ENCODE results near the gene ALKBH1.
"Not testable (repeated sequence)": the region's sequence is repeated elsewhere in the genome, so short reads cannot be mapped to it uniquely, and the experiment has no call there.

The ALKBH1 gene

GRCh38 chr14:77674931-77675330 lies 32.9 kb downstream of the ALKBH1 start:
- no peak overlapping the region for H3K9ac ChIP-seq (ENCODE audit: low read depth in 1 of 2, low read length in 2 of 2)
- H3K4me1 ChIP-seq (ENCODE audit: control insufficient read depth in 1 of 2, insufficient read depth in 2 of 2, low read length in 2 of 2): peaks cover 3 to 18% of the 10 kb centered on the region in 2 donors
- H3K9me3 ChIP-seq (ENCODE audit: control insufficient read depth in 1 of 2, low read length in 2 of 2): no peaks in the 10 kb centered on the region
- H3K27ac ChIP-seq (ENCODE audit: low read depth, low read length): no peak overlapping the region
- H3K4me3 ChIP-seq (ENCODE audit: low read depth in 1 of 2, low read length in 2 of 2): no peak overlapping the region
- H3K36me3 ChIP-seq (ENCODE audit: control insufficient read depth in 1 of 2, insufficient read depth in 2 of 2, low read length in 2 of 2): peaks cover 6 to 29% of the 10 kb centered on the region in 2 donors
- no peaks in the 10 kb centered on the region for H3K27me3 ChIP-seq (ENCODE audit: control insufficient read depth in 1 of 2, insufficient read depth in 2 of 2, low read length in 2 of 2)

- H3K36me3 ChIP-seq (ENCODE audit: control insufficient read depth in 1 of 2, insufficient read depth in 2 of 2, low read length in 2 of 2): peaks cover 6 to 22% of the 10 kb centered on the region in 2 donors
- H3K9ac ChIP-seq (ENCODE audit: low read depth in 1 of 2, low read length in 2 of 2): no peak overlapping the region
- no peaks in the 10 kb centered on the region for H3K9me3 ChIP-seq (ENCODE audit: control insufficient read depth in 1 of 2, low read length in 2 of 2)
- H3K27me3 ChIP-seq (ENCODE audit: control insufficient read depth in 1 of 2, insufficient read depth in 2 of 2, low read length in 2 of 2): no peaks in the 10 kb centered on the region
- no peak overlapping the region for H3K4me3 ChIP-seq (ENCODE audit: low read depth in 1 of 2, low read length in 2 of 2)
- H3K4me1 ChIP-seq (ENCODE audit: control insufficient read depth in 1 of 2, insufficient read depth in 2 of 2, low read length in 2 of 2): peaks cover 3 to 18% of the 10 kb centered on the region in 2 donors
- no peak overlapping the region for H3K27ac ChIP-seq (ENCODE audit: low read depth, low read length)
These were observed 34.6 kb downstream of the ALKBH1 start for GRCh38 chr14:77673193-77673592.

- Histone ChIP-seq H3K9ac (ENCODE audit: low read depth in 1 of 2, low read length in 2 of 2) (no peak overlapping the region), H3K4me1 (ENCODE audit: control insufficient read depth in 1 of 2, insufficient read depth in 2 of 2, low read length in 2 of 2) (no peaks in the 10 kb centered on the region), H3K36me3 (ENCODE audit: control insufficient read depth in 1 of 2, insufficient read depth in 2 of 2, low read length in 2 of 2) (no peaks in the 10 kb centered on the region), H3K27ac (ENCODE audit: low read depth, low read length) (no peak overlapping the region), H3K9me3 (ENCODE audit: control insufficient read depth in 1 of 2, low read length in 2 of 2) (no peaks in the 10 kb centered on the region), H3K27me3 (ENCODE audit: control insufficient read depth in 1 of 2, insufficient read depth in 2 of 2, low read length in 2 of 2) (no peaks in the 10 kb centered on the region), H3K4me3 (ENCODE audit: low read depth in 1 of 2, low read length in 2 of 2) (no peak overlapping the region)
These were observed 40.5 kb downstream of the ALKBH1 start for GRCh38 chr14:77667331-77667730.

GRCh38 chr14:77663293-77663692 lies 44.5 kb downstream of the ALKBH1 start:
- Histone ChIP-seq H3K9ac (ENCODE audit: low read depth in 1 of 2, low read length in 2 of 2) (no peak overlapping the region), H3K27ac (ENCODE audit: low read depth, low read length) (no peak overlapping the region), H3K4me3 (ENCODE audit: low read depth in 1 of 2, low read length in 2 of 2) (no peak overlapping the region), H3K9me3 (ENCODE audit: control insufficient read depth in 1 of 2, low read length in 2 of 2) (no peaks in the 10 kb centered on the region), H3K27me3 (ENCODE audit: control insufficient read depth in 1 of 2, insufficient read depth in 2 of 2, low read length in 2 of 2) (no peaks in the 10 kb centered on the region), H3K36me3 (ENCODE audit: control insufficient read depth in 1 of 2, insufficient read depth in 2 of 2, low read length in 2 of 2) (no peaks in the 10 kb centered on the region), H3K4me1 (ENCODE audit: control insufficient read depth in 1 of 2, insufficient read depth in 2 of 2, low read length in 2 of 2) (no peaks in the 10 kb centered on the region)

- not testable (repeated sequence) for H3K4me3 ChIP-seq (ENCODE audit: low read depth in 1 of 2, low read length in 2 of 2); H3K27me3 ChIP-seq (ENCODE audit: control insufficient read depth in 1 of 2, insufficient read depth in 2 of 2, low read length in 2 of 2); H3K36me3 ChIP-seq (ENCODE audit: control insufficient read depth in 1 of 2, insufficient read depth in 2 of 2, low read length in 2 of 2); H3K9me3 ChIP-seq (ENCODE audit: control insufficient read depth in 1 of 2, low read length in 2 of 2); H3K4me1 ChIP-seq (ENCODE audit: control insufficient read depth in 1 of 2, insufficient read depth in 2 of 2, low read length in 2 of 2); H3K9ac ChIP-seq (ENCODE audit: low read depth in 1 of 2, low read length in 2 of 2); H3K27ac ChIP-seq (ENCODE audit: low read depth, low read length)
These were observed 46.3 kb downstream of the ALKBH1 start for GRCh38 chr14:77661562-77661961.

- Histone ChIP-seq H3K9me3 (ENCODE audit: control insufficient read depth in 1 of 2, low read length in 2 of 2) (no peaks in the 10 kb centered on the region), H3K4me3 (ENCODE audit: low read depth in 1 of 2, low read length in 2 of 2) (no peak overlapping the region), H3K36me3 (ENCODE audit: control insufficient read depth in 1 of 2, insufficient read depth in 2 of 2, low read length in 2 of 2) (no peaks in the 10 kb centered on the region), H3K9ac (ENCODE audit: low read depth in 1 of 2, low read length in 2 of 2) (no peak overlapping the region), H3K4me1 (ENCODE audit: control insufficient read depth in 1 of 2, insufficient read depth in 2 of 2, low read length in 2 of 2) (no peaks in the 10 kb centered on the region), H3K27ac (ENCODE audit: low read depth, low read length) (no peak overlapping the region), H3K27me3 (ENCODE audit: control insufficient read depth in 1 of 2, insufficient read depth in 2 of 2, low read length in 2 of 2) (no peaks in the 10 kb centered on the region)
These were observed 47.1 kb downstream of the ALKBH1 start for GRCh38 chr14:77660754-77661153.

GRCh38 chr14:77659831-77660230 lies 48.0 kb downstream of the ALKBH1 start:
- no peaks in the 10 kb centered on the region for H3K36me3 ChIP-seq (ENCODE audit: control insufficient read depth in 1 of 2, insufficient read depth in 2 of 2, low read length in 2 of 2)
- no peak overlapping the region for H3K27ac ChIP-seq (ENCODE audit: low read depth, low read length)
- no peaks in the 10 kb centered on the region for H3K27me3 ChIP-seq (ENCODE audit: control insufficient read depth in 1 of 2, insufficient read depth in 2 of 2, low read length in 2 of 2)

GRCh38 chr14:77657280-77657679 lies 50.5 kb downstream of the ALKBH1 start:
- peaks cover 16 to 19% of the 10 kb centered on the region in 2 donors for H3K4me1 ChIP-seq (ENCODE audit: control insufficient read depth in 1 of 2, insufficient read depth in 2 of 2, low read length in 2 of 2)
- H3K9ac ChIP-seq (ENCODE audit: low read depth in 1 of 2, low read length in 2 of 2): no peak overlapping the region
- no peak overlapping the region for H3K4me3 ChIP-seq (ENCODE audit: low read depth in 1 of 2, low read length in 2 of 2)
- H3K9me3 ChIP-seq (ENCODE audit: control insufficient read depth in 1 of 2, low read length in 2 of 2): no peaks in the 10 kb centered on the region
- H3K27ac ChIP-seq (ENCODE audit: low read depth, low read length): no peak overlapping the region
- no peaks in the 10 kb centered on the region for H3K36me3 ChIP-seq (ENCODE audit: control insufficient read depth in 1 of 2, insufficient read depth in 2 of 2, low read length in 2 of 2)
- no peaks in the 10 kb centered on the region for H3K27me3 ChIP-seq (ENCODE audit: control insufficient read depth in 1 of 2, insufficient read depth in 2 of 2, low read length in 2 of 2)

More at GRCh38 chr14:77659831-77660230, 48.0 kb downstream of the ALKBH1 start:
- Histone ChIP-seq H3K9me3 (ENCODE audit: control insufficient read depth in 1 of 2, low read length in 2 of 2) (no peaks in the 10 kb centered on the region), H3K4me3 (ENCODE audit: low read depth in 1 of 2, low read length in 2 of 2) (no peak overlapping the region), H3K9ac (ENCODE audit: low read depth in 1 of 2, low read length in 2 of 2) (no peak overlapping the region), H3K4me1 (ENCODE audit: control insufficient read depth in 1 of 2, insufficient read depth in 2 of 2, low read length in 2 of 2) (peaks cover 5% of the 10 kb centered on the region in 2 donors)

- no peaks in the 10 kb centered on the region for H3K9me3 ChIP-seq (ENCODE audit: control insufficient read depth in 1 of 2, low read length in 2 of 2)
- H3K9ac ChIP-seq (ENCODE audit: low read depth in 1 of 2, low read length in 2 of 2): peak overlapping the region in 1 of 2 donors; percentile 18
- no peaks in the 10 kb centered on the region for H3K27me3 ChIP-seq (ENCODE audit: control insufficient read depth in 1 of 2, insufficient read depth in 2 of 2, low read length in 2 of 2)
- no peaks in the 10 kb centered on the region for H3K36me3 ChIP-seq (ENCODE audit: control insufficient read depth in 1 of 2, insufficient read depth in 2 of 2, low read length in 2 of 2)
- H3K4me3 ChIP-seq (ENCODE audit: low read depth in 1 of 2, low read length in 2 of 2): no peak overlapping the region
- peaks cover 16 to 19% of the 10 kb centered on the region in 2 donors for H3K4me1 ChIP-seq (ENCODE audit: control insufficient read depth in 1 of 2, insufficient read depth in 2 of 2, low read length in 2 of 2)
- H3K27ac ChIP-seq (ENCODE audit: low read depth, low read length): no peak overlapping the region
These were observed 53.8 kb downstream of the ALKBH1 start for GRCh38 chr14:77654001-77654441.

GRCh38 chr14:77649326-77649725 lies 58.5 kb downstream of the ALKBH1 start:
- Histone ChIP-seq H3K9me3 (ENCODE audit: control insufficient read depth in 1 of 2, low read length in 2 of 2) (no peaks in the 10 kb centered on the region), H3K4me1 (ENCODE audit: control insufficient read depth in 1 of 2, insufficient read depth in 2 of 2, low read length in 2 of 2) (peaks cover 16 to 21% of the 10 kb centered on the region in 2 donors), H3K9ac (ENCODE audit: low read depth in 1 of 2, low read length in 2 of 2) (no peak overlapping the region), H3K4me3 (ENCODE audit: low read depth in 1 of 2, low read length in 2 of 2) (no peak overlapping the region), H3K36me3 (ENCODE audit: control insufficient read depth in 1 of 2, insufficient read depth in 2 of 2, low read length in 2 of 2) (no peaks in the 10 kb centered on the region), H3K27ac (ENCODE audit: low read depth, low read length) (no peak overlapping the region), H3K27me3 (ENCODE audit: control insufficient read depth in 1 of 2, insufficient read depth in 2 of 2, low read length in 2 of 2) (no peaks in the 10 kb centered on the region)
